SU-DHL-6 (cell line): Measurements from ENCODE around the gene TMEM175.

ENCODE experiments used
- H2AFZ ChIP-seq: fragments of 200-600 bp; sonication (generic); 2 replicates; pipeline ENCODE4 v1.6.1; 2014; ENCODE audit warnings: low read depth, mild to moderate bottlenecking, moderate library complexity, mixed read lengths, antibody characterized with exemption, low read length; ENCODE audit not compliant: severe bottlenecking
- H3F3A ChIP-seq: fragments of 200-600 bp; shearing (Covaris generic); 2 replicates; pipeline ENCODE4 v1.6.0; 2016; ENCODE audit warnings: antibody characterized with exemption, mild to moderate bottlenecking; ENCODE audit not compliant: insufficient read depth
- H3K27ac ChIP-seq: fragments of 200-600 bp; sonication (generic); 2 replicates; pipeline ENCODE4 v1.5.1; 2016; ENCODE audit warnings: low read depth, mild to moderate bottlenecking, low read length, moderate library complexity, mixed read lengths
- H3K27me3 ChIP-seq: fragments of 200-600 bp; sonication (generic), shearing (Covaris generic); 2 replicates; pipeline ENCODE4 v1.6.0; 2014; ENCODE audit warnings: mild to moderate bottlenecking, low read length
- H3K36me3 ChIP-seq: fragments of 200-600 bp; sonication (generic); 2 replicates; pipeline ENCODE4 v1.6.1; 2014; ENCODE audit warnings: mild to moderate bottlenecking, low read length, mixed read lengths
- H3K4me2 ChIP-seq: fragments of 300-600, 200-600 bp; shearing (Covaris generic), sonication (generic); 2 replicates; pipeline ENCODE4 v1.6.0; 2014; ENCODE audit warnings: low read length, low read depth, mild to moderate bottlenecking; ENCODE audit not compliant: poor library complexity, severe bottlenecking
- H3K4me3 ChIP-seq: fragments of 200-600 bp; sonication (generic); 2 replicates; pipeline ENCODE4 v1.5.1; 2014; ENCODE audit warnings: antibody characterized with exemption, low read length, mild to moderate bottlenecking, mixed read lengths; ENCODE audit not compliant: insufficient read depth, poor library complexity, severe bottlenecking
- H3K79me2 ChIP-seq: fragments of 200-600 bp; sonication (generic); 2 replicates; pipeline ENCODE4 v1.6.1; 2014; ENCODE audit warnings: mild to moderate bottlenecking, low read length, moderate library complexity; ENCODE audit not compliant: insufficient read depth
- H3K9ac ChIP-seq: fragments of 200-600 bp; sonication (generic); 2 replicates; pipeline ENCODE4 v1.7.0; 2014; ENCODE audit warnings: mild to moderate bottlenecking, low read length
- H3K9me2 ChIP-seq: fragments of 200-600 bp; sonication (generic); replicated peaks from 2 replicates; pipeline ENCODE4 v1.6.1; 2014; ENCODE audit warnings: low read length; ENCODE audit not compliant: insufficient read depth
- H3K9me3 ChIP-seq: fragments of 200-600 bp; sonication (generic); 2 replicates; pipeline ENCODE4 v1.6.1; 2014; ENCODE audit warnings: low read length, mixed read lengths; ENCODE audit not compliant: insufficient read depth
- H4K20me1 ChIP-seq: fragments of 200-600 bp; sonication (generic); 2 replicates; pipeline ENCODE4 v1.6.1; 2014; ENCODE audit warnings: low read depth, mild to moderate bottlenecking, antibody characterized with exemption, low read length, moderate library complexity, mixed read lengths
- EZH2phosphoT487 ChIP-seq: fragments of 200-600 bp; sonication (generic), shearing (Covaris generic); conservative IDR thresholded peaks from 2 replicates; pipeline ENCODE4 v1.6.1; 2018; ENCODE audit warnings: mild to moderate bottlenecking, antibody characterized with exemption, low read length, moderate library complexity, mixed read lengths
- TF ChIP-seq, protein P1 (sequence below): fragments of 200-600 bp; sonication (generic); IDR thresholded peaks from one replicate; pipeline ENCODE4 v1.5.1; 2017; ENCODE audit warnings: antibody characterized with exemption, mild to moderate bottlenecking, low read length, moderate library complexity; ENCODE audit not compliant: insufficient read depth, poor library complexity, severe bottlenecking

TMEM175 gene

DNA sequence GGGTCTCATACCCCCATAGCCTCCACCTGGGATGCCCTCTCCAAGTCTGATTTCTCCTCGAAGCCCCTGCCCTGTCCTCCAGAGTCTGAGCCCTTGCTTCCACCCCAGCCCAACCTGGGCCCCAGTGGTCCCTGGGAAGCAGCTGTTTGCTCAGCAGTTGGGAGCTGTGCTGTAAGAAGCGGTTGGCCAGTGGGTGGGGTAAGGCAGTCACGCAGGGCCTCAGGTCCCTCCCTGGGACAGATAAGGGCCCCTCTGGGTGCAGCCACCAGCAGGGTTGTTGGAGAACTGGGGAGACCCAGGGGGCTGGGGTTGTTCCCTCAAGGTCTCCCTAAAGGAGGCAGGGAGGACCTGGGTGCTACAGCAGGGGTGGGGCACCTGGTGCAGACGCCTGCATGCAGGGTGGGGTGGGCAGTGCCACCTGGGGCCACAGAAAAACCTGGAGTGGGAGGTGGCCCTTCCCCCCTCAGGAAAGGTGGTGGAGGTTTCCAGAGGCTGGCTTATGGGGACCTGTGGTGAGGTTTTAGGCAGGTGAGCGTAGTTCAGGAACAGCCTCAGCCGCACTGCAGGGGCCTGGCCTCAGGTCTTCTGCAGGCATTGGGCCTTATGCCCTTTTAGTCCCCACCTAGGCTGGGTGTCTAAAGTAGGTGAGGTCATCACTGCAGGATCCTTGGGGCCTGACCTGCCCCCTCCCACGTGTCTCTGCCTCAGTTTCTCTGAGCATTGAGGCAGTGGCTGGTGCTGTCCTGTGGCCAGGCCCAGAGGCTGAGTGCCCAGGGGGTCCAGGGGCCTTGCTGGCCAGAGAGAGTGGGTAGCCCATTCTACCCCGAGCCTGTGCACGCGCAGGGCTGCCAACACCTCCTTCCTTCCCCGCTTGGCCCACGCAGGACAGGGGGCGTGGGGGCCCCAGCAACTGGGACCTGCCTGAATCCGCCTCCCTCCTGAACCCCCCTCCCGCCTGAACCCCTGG is 64.1 kb downstream of the TMEM175 start:
- Histone ChIP-seq H3K4me2 (no peak overlapping the region), H3K9ac (no peak overlapping the region)

DNA sequence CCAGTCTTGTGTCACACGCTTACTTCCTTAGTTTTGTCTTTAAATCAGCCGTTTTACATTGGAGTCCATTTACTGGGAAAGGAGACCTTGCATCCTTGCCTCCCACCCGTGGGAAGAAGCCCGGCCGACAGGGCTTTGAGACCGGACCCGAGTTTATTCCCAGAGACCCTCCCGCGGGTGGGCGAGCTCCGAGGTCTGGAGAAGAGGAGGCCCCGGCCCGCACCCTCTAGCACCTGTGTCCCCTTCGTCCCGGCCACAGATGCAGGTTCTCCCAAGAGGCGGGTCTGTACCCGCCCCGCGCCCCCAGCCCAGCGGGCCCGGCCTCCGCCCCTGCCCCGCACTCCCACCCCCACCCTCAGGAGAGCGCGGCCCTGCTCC is 64.7 kb downstream of the TMEM175 start:
- H3K9ac ChIP-seq = no peak overlapping the region
- no peak overlapping the region for H3K4me3 ChIP-seq
- H3K9me2 ChIP-seq = no peaks in the 10 kb centered on the region
- H4K20me1 ChIP-seq = no peaks in the 10 kb centered on the region
- H3K36me3 ChIP-seq = no peaks in the 10 kb centered on the region
- no peaks in the 10 kb centered on the region for H3K79me2 ChIP-seq
- no peak overlapping the region for H3K27ac ChIP-seq
- H3K9me3 ChIP-seq = no peaks in the 10 kb centered on the region
- H3F3A ChIP-seq = no peaks in the 10 kb centered on the region
- TF ChIP-seq, protein P1, sequence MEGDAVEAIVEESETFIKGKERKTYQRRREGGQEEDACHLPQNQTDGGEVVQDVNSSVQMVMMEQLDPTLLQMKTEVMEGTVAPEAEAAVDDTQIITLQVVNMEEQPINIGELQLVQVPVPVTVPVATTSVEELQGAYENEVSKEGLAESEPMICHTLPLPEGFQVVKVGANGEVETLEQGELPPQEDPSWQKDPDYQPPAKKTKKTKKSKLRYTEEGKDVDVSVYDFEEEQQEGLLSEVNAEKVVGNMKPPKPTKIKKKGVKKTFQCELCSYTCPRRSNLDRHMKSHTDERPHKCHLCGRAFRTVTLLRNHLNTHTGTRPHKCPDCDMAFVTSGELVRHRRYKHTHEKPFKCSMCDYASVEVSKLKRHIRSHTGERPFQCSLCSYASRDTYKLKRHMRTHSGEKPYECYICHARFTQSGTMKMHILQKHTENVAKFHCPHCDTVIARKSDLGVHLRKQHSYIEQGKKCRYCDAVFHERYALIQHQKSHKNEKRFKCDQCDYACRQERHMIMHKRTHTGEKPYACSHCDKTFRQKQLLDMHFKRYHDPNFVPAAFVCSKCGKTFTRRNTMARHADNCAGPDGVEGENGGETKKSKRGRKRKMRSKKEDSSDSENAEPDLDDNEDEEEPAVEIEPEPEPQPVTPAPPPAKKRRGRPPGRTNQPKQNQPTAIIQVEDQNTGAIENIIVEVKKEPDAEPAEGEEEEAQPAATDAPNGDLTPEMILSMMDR = no peak
- TF ChIP-seq EZH2phosphoT487 = no peak
- H2AFZ ChIP-seq = no peak overlapping the region
- H3K4me2 ChIP-seq = no peak overlapping the region
- H3K27me3 ChIP-seq = no peaks in the 10 kb centered on the region

More for the DNA sequence above, 64.1 kb downstream of the TMEM175 start:
- H3K79me2 ChIP-seq = no peaks in the 10 kb centered on the region
- no peak overlapping the region for H2AFZ ChIP-seq
- no peaks in the 10 kb centered on the region for H4K20me1 ChIP-seq
- no peak overlapping the region for H3K4me3 ChIP-seq
- no peaks in the 10 kb centered on the region for H3F3A ChIP-seq
- H3K9me3 ChIP-seq = no peaks in the 10 kb centered on the region
- H3K27ac ChIP-seq = no peak overlapping the region
- H3K27me3 ChIP-seq = no peaks in the 10 kb centered on the region
- H3K36me3 ChIP-seq = no peaks in the 10 kb centered on the region
- TF ChIP-seq, protein P1 = no peak
- TF ChIP-seq EZH2phosphoT487 = no peak
- H3K9me2 ChIP-seq = no peaks in the 10 kb centered on the region

DNA sequence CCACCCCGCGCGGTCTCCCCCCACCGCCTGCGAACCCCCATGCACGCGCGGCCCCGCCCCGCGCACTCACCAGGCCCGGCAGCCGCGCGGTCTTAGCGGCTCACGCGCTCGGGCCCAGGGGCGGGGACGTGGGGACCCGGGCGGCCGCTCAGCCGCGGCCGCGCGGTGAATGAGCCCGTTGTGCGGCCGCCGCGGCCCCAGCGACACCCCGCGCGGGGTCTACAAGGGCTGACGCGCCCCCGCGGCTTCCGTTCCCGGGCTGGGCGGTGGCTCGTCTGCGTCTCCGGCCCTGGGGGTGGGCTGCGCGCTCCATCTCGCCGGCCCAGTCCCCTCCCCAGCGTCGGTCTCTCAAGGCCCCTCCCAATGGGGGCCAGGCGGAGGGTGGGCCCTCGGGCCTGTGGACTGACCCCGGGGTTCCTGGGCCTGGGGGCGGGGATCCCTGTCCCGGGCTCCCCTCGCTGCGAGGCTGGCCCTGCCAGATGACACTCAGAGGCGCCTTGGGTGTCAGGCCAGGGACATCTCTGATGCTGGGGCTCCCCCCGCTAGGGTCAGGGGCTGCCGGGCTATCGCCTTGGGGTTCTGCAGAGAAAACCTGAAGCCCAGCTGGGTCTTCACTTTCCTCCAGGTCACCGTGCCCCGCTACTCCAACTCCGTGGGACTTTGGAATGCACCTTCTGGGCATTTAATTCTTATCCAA is 65.3 kb downstream of the TMEM175 start:
- no peak overlapping the region for H3K27ac ChIP-seq
- no peaks in the 10 kb centered on the region for H4K20me1 ChIP-seq
- no peaks in the 10 kb centered on the region for H3K27me3 ChIP-seq
- H3F3A ChIP-seq = no peaks in the 10 kb centered on the region
- H3K9ac ChIP-seq = no peak overlapping the region
- no peaks in the 10 kb centered on the region for H3K79me2 ChIP-seq
- H3K9me2 ChIP-seq = no peaks in the 10 kb centered on the region
- no peak overlapping the region for H3K4me2 ChIP-seq
- H3K9me3 ChIP-seq = no peaks in the 10 kb centered on the region
- H3K4me3 ChIP-seq = no peak overlapping the region
- no peak for TF ChIP-seq EZH2phosphoT487
- TF ChIP-seq, protein P1 = no peak
- no peak overlapping the region for H2AFZ ChIP-seq
- H3K36me3 ChIP-seq = no peaks in the 10 kb centered on the region
